AG09319 (cell line): Measurements from ENCODE around the gene FRMD4B.
A peak's percentile ranks its signal among the peaks of the same experiment; 100 is the strongest.

Source experiments
- DNase-seq: peaks from one replicate; pipeline ENCODE4 v3.0.0-alpha.2; 2010; ENCODE audit warnings: low read depth; ENCODE audit errors: extremely low read depth
- CTCF ChIP-seq: IDR thresholded peaks from 2 replicates; pipeline ENCODE4 v1.5.1; 2011; ENCODE audit warnings: low read depth, mild to moderate bottlenecking, inconsistent platforms, low read length, moderate library complexity

Gene FRMD4B

GRCh38 chr3:69413551-69414207 lies 27.8 kb upstream of the FRMD4B start:
- DNase-seq: no peak
- no peak for TF ChIP-seq CTCF

- no peak for TF ChIP-seq CTCF
- DNase-seq: no peak
Observed at GRCh38 chr3:69411346-69411745, 25.5 kb upstream of the FRMD4B start.

GRCh38 chr3:69410301-69410700 lies 24.4 kb upstream of the FRMD4B start:
- DNase-seq: peak; percentile 22
- peak; percentile 90 for TF ChIP-seq CTCF

- no peak for DNase-seq
- TF ChIP-seq CTCF: no peak
Observed at GRCh38 chr3:69409831-69410230, 23.9 kb upstream of the FRMD4B start.

- no peak for TF ChIP-seq CTCF
- no peak for DNase-seq
Observed at GRCh38 chr3:69409011-69409410, 23.1 kb upstream of the FRMD4B start.

GRCh38 chr3:69408542-69408941 lies 22.7 kb upstream of the FRMD4B start:
- TF ChIP-seq CTCF: no peak
- DNase-seq: no peak

GRCh38 chr3:69407908-69408307 lies 22.0 kb upstream of the FRMD4B start:
- DNase-seq: no peak
- TF ChIP-seq CTCF: no peak
